DND-41 (cell line): Measurements from ENCODE around the gene TAGAP.

ENCODE experiments used
- CTCF ChIP-seq: IDR thresholded peaks from 2 replicates; pipeline ENCODE4 v1.5.1; 2012; ENCODE audit warnings: borderline replicate concordance, low read length, moderate library complexity, mild to moderate bottlenecking; ENCODE audit not compliant: poor library complexity, severe bottlenecking; ENCODE audit errors: extremely low read depth
- EZH2 ChIP-seq: IDR thresholded peaks from 3 replicates; pipeline ENCODE4 v1.6.1; 2012; ENCODE audit warnings: borderline replicate concordance, low read depth, mild to moderate bottlenecking, moderate library complexity, low read length, inconsistent platforms; ENCODE audit not compliant: severe bottlenecking

- TF ChIP-seq CTCF (no peak), EZH2 (no peak)
Measured at GRCh38 chr6:159043947-159044346, 844 bp downstream of the TAGAP start.
